Measurements from ENCODE around the gene HS3ST2. TPM values are rescaled to one million over a fixed set of nuclear protein-coding genes. Genes with fewer than 3 reads are reported as not detected.

The HS3ST2 gene
- total and polyA plus RNA-seq, 4 experiments from 2014 or later = 0.47 to 0.70 TPM; not detected in 2

GRCh38 chr16:22928882-22929435 is 115.0 kb downstream of the HS3ST2 start:
- Histone ChIP-seq H3K4me3 (ENCODE audit: low read length in 2 of 2) (no peak overlapping the region), H3K27ac (ENCODE audit: low read depth, low read length) (no peak overlapping the region), H3K36me3 (ENCODE audit: insufficient read depth, low read length) (no peaks in the 10 kb centered on the region), H3K27me3 (ENCODE audit: insufficient read depth, low read length) (no peaks in the 10 kb centered on the region), H3K9me3 (ENCODE audit: control insufficient read depth in 1 of 2, low read length in 2 of 2) (no peaks in the 10 kb centered on the region), H3K4me1 (ENCODE audit: insufficient read depth, low read length) (no peaks in the 10 kb centered on the region)
- no peak for DNase-seq
- CTCF ChIA-PET (ENCODE audit: partially characterized antibody) = no interaction called here
- no peak overlapping the region for H3K27ac Mint-ChIP-seq
- POLR2A ChIA-PET (ENCODE audit: partially characterized antibody) = no interaction called here
- H3K27me3 Mint-ChIP-seq = peaks cover 15 to 22% of the 10 kb centered on the region in 2 donors
- no peaks in the 10 kb centered on the region for H3K4me1 Mint-ChIP-seq
- H3K9me3 Mint-ChIP-seq = no peaks in the 10 kb centered on the region
- H3K36me3 Mint-ChIP-seq = no peaks in the 10 kb centered on the region
- intact Hi-C loops (cut with micrococcal nuclease) = no loop called here
- no peak overlapping the region for H3K4me3 Mint-ChIP-seq

- no peaks in the 10 kb centered on the region for H3K9me3 Mint-ChIP-seq
- H3K4me3 Mint-ChIP-seq = no peak overlapping the region
- no peaks in the 10 kb centered on the region for H3K36me3 Mint-ChIP-seq
- peaks cover 15 to 22% of the 10 kb centered on the region in 2 donors for H3K27me3 Mint-ChIP-seq
- Histone ChIP-seq H3K27me3 (ENCODE audit: insufficient read depth, low read length) (no peaks in the 10 kb centered on the region), H3K4me3 (ENCODE audit: low read length in 2 of 2) (no peak overlapping the region), H3K27ac (ENCODE audit: low read depth, low read length) (no peak overlapping the region), H3K36me3 (ENCODE audit: insufficient read depth, low read length) (no peaks in the 10 kb centered on the region), H3K9me3 (ENCODE audit: control insufficient read depth in 1 of 2, low read length in 2 of 2) (no peaks in the 10 kb centered on the region), H3K4me1 (ENCODE audit: insufficient read depth, low read length) (no peaks in the 10 kb centered on the region)
- intact Hi-C loops (cut with micrococcal nuclease) = no loop called here
- CTCF ChIA-PET (ENCODE audit: partially characterized antibody) = no interaction called here
- no peak for DNase-seq
- H3K27ac Mint-ChIP-seq = no peak overlapping the region
- POLR2A ChIA-PET (ENCODE audit: partially characterized antibody) = no interaction called here
- no peaks in the 10 kb centered on the region for H3K4me1 Mint-ChIP-seq
Observed at GRCh38 chr16:22929461-22929860, 115.5 kb downstream of the HS3ST2 start.

- peaks cover 14 to 21% of the 10 kb centered on the region in 2 donors for H3K27me3 Mint-ChIP-seq
- DNase-seq = no peak
- ChIA-PET CTCF (ENCODE audit: partially characterized antibody) (no interaction called here), POLR2A (ENCODE audit: partially characterized antibody) (no interaction called here)
- H3K27me3 ChIP-seq (ENCODE audit: insufficient read depth, low read length) = no peaks in the 10 kb centered on the region
- H3K36me3 ChIP-seq (ENCODE audit: insufficient read depth, low read length) = no peaks in the 10 kb centered on the region
- no peaks in the 10 kb centered on the region for H3K36me3 Mint-ChIP-seq
- no peak overlapping the region for H3K27ac Mint-ChIP-seq
- no peaks in the 10 kb centered on the region for H3K4me1 ChIP-seq (ENCODE audit: insufficient read depth, low read length)
- no peaks in the 10 kb centered on the region for H3K9me3 Mint-ChIP-seq
- no peak overlapping the region for H3K4me3 Mint-ChIP-seq
- no peak overlapping the region for H3K4me3 ChIP-seq (ENCODE audit: low read length in 2 of 2)
- H3K27ac ChIP-seq (ENCODE audit: low read depth, low read length) = no peak overlapping the region
- H3K9me3 ChIP-seq (ENCODE audit: control insufficient read depth in 1 of 2, low read length in 2 of 2) = no peaks in the 10 kb centered on the region
- intact Hi-C loops (cut with micrococcal nuclease) = no loop called here
- H3K4me1 Mint-ChIP-seq = no peaks in the 10 kb centered on the region
Observed at GRCh38 chr16:22932032-22932771, 118.2 kb downstream of the HS3ST2 start.

- H3K27me3 Mint-ChIP-seq = peaks cover 14 to 18% of the 10 kb centered on the region in 2 donors
- Histone ChIP-seq H3K27me3 (ENCODE audit: insufficient read depth, low read length) (no peaks in the 10 kb centered on the region), H3K36me3 (ENCODE audit: insufficient read depth, low read length) (no peaks in the 10 kb centered on the region), H3K4me1 (ENCODE audit: insufficient read depth, low read length) (no peaks in the 10 kb centered on the region), H3K9me3 (ENCODE audit: control insufficient read depth in 1 of 2, low read length in 2 of 2) (no peaks in the 10 kb centered on the region), H3K27ac (ENCODE audit: low read depth, low read length) (no peak overlapping the region), H3K4me3 (ENCODE audit: low read length in 2 of 2) (no peak overlapping the region)
- ChIA-PET POLR2A (ENCODE audit: partially characterized antibody) (no interaction called here), CTCF (ENCODE audit: partially characterized antibody) (interaction anchor here (1.2 kb wide), 1 partner anchor 19 kb away, joined by 3 read pairs; no protein-coding TSS in a partner anchor)
- intact Hi-C loops (cut with micrococcal nuclease) = no loop called here
- H3K27ac Mint-ChIP-seq = no peak overlapping the region
- H3K36me3 Mint-ChIP-seq = no peaks in the 10 kb centered on the region
- no peak overlapping the region for H3K4me3 Mint-ChIP-seq
- DNase-seq = no peak
- no peaks in the 10 kb centered on the region for H3K4me1 Mint-ChIP-seq
- no peaks in the 10 kb centered on the region for H3K9me3 Mint-ChIP-seq
Observed at GRCh38 chr16:22933173-22933572, 119.2 kb downstream of the HS3ST2 start.

- intact Hi-C loops (cut with micrococcal nuclease) = no loop called here
- Mint-ChIP-seq H3K4me3 (no peak overlapping the region), H3K27ac (no peak overlapping the region), H3K36me3 (no peaks in the 10 kb centered on the region), H3K4me1 (no peaks in the 10 kb centered on the region), H3K9me3 (no peaks in the 10 kb centered on the region), H3K27me3 (peaks cover 12 to 14% of the 10 kb centered on the region in 2 donors)
- POLR2A ChIA-PET (ENCODE audit: partially characterized antibody) = no interaction called here
- CTCF ChIA-PET (ENCODE audit: partially characterized antibody) = no interaction called here
- Histone ChIP-seq H3K36me3 (ENCODE audit: insufficient read depth, low read length) (no peaks in the 10 kb centered on the region), H3K4me1 (ENCODE audit: insufficient read depth, low read length) (no peaks in the 10 kb centered on the region), H3K27ac (ENCODE audit: low read depth, low read length) (no peak overlapping the region), H3K4me3 (ENCODE audit: low read length in 2 of 2) (no peak overlapping the region), H3K27me3 (ENCODE audit: insufficient read depth, low read length) (no peaks in the 10 kb centered on the region), H3K9me3 (ENCODE audit: control insufficient read depth in 1 of 2, low read length in 2 of 2) (no peaks in the 10 kb centered on the region)
- DNase-seq = no peak
Observed at GRCh38 chr16:22934786-22935185, 120.8 kb downstream of the HS3ST2 start.

- H3K36me3 Mint-ChIP-seq = no peaks in the 10 kb centered on the region
- H3K4me1 Mint-ChIP-seq = no peaks in the 10 kb centered on the region
- ChIA-PET CTCF (ENCODE audit: partially characterized antibody) (interaction anchor here (1.1 kb wide), 1 partner anchor 10 kb away, joined by 3 read pairs; no protein-coding TSS in a partner anchor), POLR2A (ENCODE audit: partially characterized antibody) (no interaction called here)
- intact Hi-C loops (cut with micrococcal nuclease) = no loop called here
- DNase-seq = no peak
- no peak overlapping the region for H3K27ac Mint-ChIP-seq
- H3K27ac ChIP-seq (ENCODE audit: low read depth, low read length) = no peak overlapping the region
- H3K4me3 Mint-ChIP-seq = no peak overlapping the region
- no peaks in the 10 kb centered on the region for H3K9me3 ChIP-seq (ENCODE audit: control insufficient read depth in 1 of 2, low read length in 2 of 2)
- H3K36me3 ChIP-seq (ENCODE audit: insufficient read depth, low read length) = no peaks in the 10 kb centered on the region
- H3K27me3 Mint-ChIP-seq = peaks cover 7 to 21% of the 10 kb centered on the region in 2 donors
- H3K9me3 Mint-ChIP-seq = no peaks in the 10 kb centered on the region
- H3K4me3 ChIP-seq (ENCODE audit: low read length in 2 of 2) = no peak overlapping the region
- H3K4me1 ChIP-seq (ENCODE audit: insufficient read depth, low read length) = no peaks in the 10 kb centered on the region
- no peaks in the 10 kb centered on the region for H3K27me3 ChIP-seq (ENCODE audit: insufficient read depth, low read length)
Observed at GRCh38 chr16:22937169-22937568, 123.2 kb downstream of the HS3ST2 start.

GRCh38 chr16:22938647-22939046 is 124.7 kb downstream of the HS3ST2 start:
- peaks cover 4 to 22% of the 10 kb centered on the region in 2 donors for H3K27me3 Mint-ChIP-seq
- H3K27me3 ChIP-seq (ENCODE audit: insufficient read depth, low read length) = no peaks in the 10 kb centered on the region
- H3K9me3 ChIP-seq (ENCODE audit: control insufficient read depth in 1 of 2, low read length in 2 of 2) = no peaks in the 10 kb centered on the region
- no peaks in the 10 kb centered on the region for H3K4me1 Mint-ChIP-seq
- H3K9me3 Mint-ChIP-seq = no peaks in the 10 kb centered on the region
- intact Hi-C loops (cut with micrococcal nuclease) = no loop called here
- H3K27ac Mint-ChIP-seq = no peak overlapping the region
- no peak for DNase-seq
- H3K4me3 ChIP-seq (ENCODE audit: low read length in 2 of 2) = no peak overlapping the region
- no peak overlapping the region for H3K27ac ChIP-seq (ENCODE audit: low read depth, low read length)
- no peak overlapping the region for H3K4me3 Mint-ChIP-seq
- POLR2A ChIA-PET (ENCODE audit: partially characterized antibody) = no interaction called here
- CTCF ChIA-PET (ENCODE audit: partially characterized antibody) = no interaction called here
- no peaks in the 10 kb centered on the region for H3K4me1 ChIP-seq (ENCODE audit: insufficient read depth, low read length)
- no peaks in the 10 kb centered on the region for H3K36me3 ChIP-seq (ENCODE audit: insufficient read depth, low read length)
- no peaks in the 10 kb centered on the region for H3K36me3 Mint-ChIP-seq

Measured in CD4-positive, alpha-beta memory T cell (primary cell).